NT2/D1 (cell line): ENCODE results near the gene PRPF40A.

Source experiments
- SUZ12 ChIP-seq: IDR thresholded peaks from 2 replicates; pipeline ENCODE4 v1.6.1; 2011; ENCODE audit not compliant: insufficient read length, insufficient read depth; ENCODE audit errors: extremely low read depth
- YY1 ChIP-seq: IDR thresholded peaks from 2 replicates; pipeline ENCODE4 v1.6.1; 2011; ENCODE audit not compliant: insufficient read length, insufficient read depth
- ZNF274 ChIP-seq: IDR thresholded peaks from 2 replicates; pipeline ENCODE4 v1.6.1; 2011; ENCODE audit warnings: mild to moderate bottlenecking, low read depth, low read length

DNA sequence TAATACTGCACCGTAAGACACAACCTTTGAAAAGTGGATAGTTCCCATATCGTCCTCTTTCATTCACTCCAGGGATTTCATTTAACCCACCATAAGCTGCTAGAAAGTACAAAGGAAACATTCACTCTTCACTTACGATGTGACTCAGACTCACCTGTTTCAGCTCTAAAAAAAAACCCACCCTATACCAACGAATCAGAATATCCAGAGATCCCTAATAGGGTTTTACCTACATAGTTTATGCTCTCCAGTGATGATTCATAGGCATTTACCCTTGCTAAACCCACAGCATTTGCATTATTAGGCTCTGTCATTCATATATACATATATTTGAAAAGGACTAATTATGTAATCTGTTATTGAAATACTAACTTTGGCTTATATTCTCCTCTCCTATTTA lies 60.2 kb downstream of the PRPF40A start:
- TF ChIP-seq SUZ12 (no peak), ZNF274 (no peak), YY1 (no peak)
